B cell (primary cell): ENCODE measurements around the gene SDC4. TPM values are rescaled to one million over a fixed set of nuclear protein-coding genes. Genes with fewer than 3 reads are reported as not detected.

Experiments
- ATAC-seq: fragments of 200-7000 bp; cut with Tn5 transposase; one replicate; pipeline ENCODE4 v1.10.0; 2021; ENCODE audit warnings: low read depth, mild to moderate bottlenecking, moderate number of reproducible peaks, moderate library complexity
- CTCF ChIA-PET: fragments of 350-600 bp; sonication (Branson Sonifier 250); formaldehyde crosslinking; loops from one replicate; lab custom pipeline; 2021; ENCODE audit warnings: antibody characterized with exemption, inconsistent platforms; lab: Charles Lee
- POLR2A ChIA-PET: fragments of 350-600 bp; sonication (Branson Sonifier 250); formaldehyde crosslinking; loops from one replicate; lab custom pipeline; 2021; ENCODE audit warnings: antibody characterized with exemption; lab: Charles Lee
- DNase-seq: peaks from one replicate; pipeline ENCODE4 v3.0.0; 2013
- H2AFZ ChIP-seq: 2 replicates; pipeline ENCODE4 v1.6.1; 2012; ENCODE audit warnings: mild to moderate bottlenecking, low read depth, low read length; ENCODE audit not compliant: insufficient read depth, poor library complexity, severe bottlenecking
- H3K27ac ChIP-seq, 2 donors: 1 replicate in 1 of 2; 2 replicates in 1 of 2; pipeline ENCODE4 v1.5.1; 2012 to 2013; ENCODE audit warnings: low read length in 2 of 2, mild to moderate bottlenecking in 2 of 2, moderate library complexity in 1 of 2
- H3K27me3 ChIP-seq, 4 experiments: fragments of 200-600 bp in 1 of 4; sonication (generic) in 1 of 4; replicated peaks in 1 of 4; 1 replicate in 2 of 4; 2 replicates in 2 of 4; pipeline versions ENCODE4 v1.6.1 to v1.7.0; 2013 to 2016; ENCODE audit warnings: low read length in 3 of 4, mild to moderate bottlenecking in 2 of 4, mixed read lengths in 1 of 4, moderate library complexity in 1 of 4; ENCODE audit not compliant: insufficient read depth in 4 of 4, control insufficient read depth in 3 of 4; ENCODE audit errors: control extremely low read depth in 1 of 4
- H3K36me3 ChIP-seq, 2 experiments: replicated peaks in 1 of 2; 1 replicate in 1 of 2; 2 replicates in 1 of 2; pipeline versions ENCODE4 v1.6.1 to v1.7.1; 2013; ENCODE audit warnings: low read length in 1 of 2; ENCODE audit not compliant: insufficient read depth in 2 of 2, control insufficient read depth in 1 of 2; ENCODE audit errors: control extremely low read depth in 1 of 2, extremely low read depth in 1 of 2
- H3K4me1 ChIP-seq, 2 donors: fragments of 200-600 bp in 1 of 2; sonication (generic) in 1 of 2; 1 replicate in 1 of 2; 2 replicates in 1 of 2; pipeline versions ENCODE4 v1.5.1 to v1.6.1; 2013 to 2017; ENCODE audit warnings: low read length in 2 of 2; ENCODE audit not compliant: control insufficient read depth in 2 of 2, insufficient read depth in 2 of 2
- H3K4me2 ChIP-seq: replicated peaks from 2 replicates; pipeline ENCODE3; 2012; ENCODE audit warnings: mild to moderate bottlenecking, low read depth, low read length; ENCODE audit not compliant: poor library complexity, severe bottlenecking
- H3K4me3 ChIP-seq, 5 experiments: fragments of 200-600 bp in 1 of 5; sonication (generic) in 1 of 5; 1 replicate in 3 of 5; 2 replicates in 2 of 5; pipeline versions ENCODE4 v1.5.1 to v1.7.0; 2011 to 2016; ENCODE audit warnings: low read length in 4 of 5, mild to moderate bottlenecking in 4 of 5, low read depth in 2 of 5, control low read depth in 1 of 5, moderate library complexity in 1 of 5; ENCODE audit not compliant: insufficient read depth in 1 of 5; ENCODE audit errors: control extremely low read depth in 1 of 5, extremely low read depth in 1 of 5
- H3K79me2 ChIP-seq: fragments of 200-600 bp; sonication (generic); one replicate; pipeline ENCODE4 v1.6.0; 2016; ENCODE audit warnings: low read length; ENCODE audit not compliant: control insufficient read depth, insufficient read depth
- H3K9ac ChIP-seq: fragments of 200-600 bp; sonication (generic); 2 replicates; pipeline ENCODE4 v1.6.1; 2017; ENCODE audit warnings: mild to moderate bottlenecking, low read length, moderate library complexity
- H3K9me3 ChIP-seq, 3 donors: one replicate each; pipeline versions ENCODE4 v1.6.1 to v1.7.1; 2013; ENCODE audit warnings: low read length in 2 of 3; ENCODE audit not compliant: control insufficient read depth in 2 of 3, insufficient read depth in 1 of 3; ENCODE audit errors: control extremely low read depth in 1 of 3
- H4K20me1 ChIP-seq: 2 replicates; pipeline ENCODE4 v1.6.0; 2012; ENCODE audit warnings: mild to moderate bottlenecking, low read length; ENCODE audit not compliant: insufficient read depth, control insufficient read depth, poor library complexity, severe bottlenecking
- H3K27ac Mint-ChIP-seq: one replicate; pipeline ENCODE4 v1.8.0; 2021; ENCODE audit warnings: mixed read lengths
- H3K27me3 Mint-ChIP-seq: one replicate; pipeline ENCODE4 v1.8.0; 2021; ENCODE audit warnings: mixed read lengths
- H3K4me1 Mint-ChIP-seq: one replicate; pipeline ENCODE4 v1.8.0; 2021; ENCODE audit warnings: mixed read lengths
- H3K4me3 Mint-ChIP-seq: one replicate; pipeline ENCODE4 v1.8.0; 2021; ENCODE audit warnings: mixed read lengths
- H3K9me3 Mint-ChIP-seq: one replicate; pipeline ENCODE4 v1.8.0; 2022; ENCODE audit warnings: mixed read lengths; ENCODE audit not compliant: insufficient read depth
- CTCF ChIP-seq: fragments of 200-600 bp; IDR thresholded peaks from one replicate; pipeline ENCODE4 v1.8.0; 2022; ENCODE audit warnings: antibody characterized with exemption, mild to moderate bottlenecking
- EZH2 ChIP-seq: IDR thresholded peaks from 2 replicates; pipeline ENCODE4 v1.6.1; 2012; ENCODE audit warnings: borderline replicate concordance, low read depth, mild to moderate bottlenecking, moderate library complexity, low read length; ENCODE audit not compliant: insufficient read depth, poor library complexity, severe bottlenecking
- WGBS: methylation state at CpG from one replicate; pipeline ENCODE4 v1.1.5; 2013; ENCODE audit warnings: missing lambda C conversion rate; ENCODE audit not compliant: insufficient coverage; 5-methylcytosine and 5-hydroxymethylcytosine counted together
- intact Hi-C: fragments of 100-400 bp; cut with micrococcal nuclease; formaldehyde crosslinking; loops from one replicate; pipeline ENCODE4 v1.10.0; 2022
- polyA plus RNA-seq: library from polyadenylated mRNA; depleted of rRNA; stranded (reverse); fragments of >200 nt; gene quantifications from 2 replicates; pipeline ENCODE4 v1.2.3, GENCODE V29; 2012
- total RNA-seq, 2 donors: library from RNA; stranded (reverse); fragments of 120-200 nt in 1 of 2; gene quantifications; 1 replicate in 1 of 2; 2 replicates in 1 of 2; pipeline versions ENCODE4 v1.2.3 to v1.2.4, GENCODE V29; 2013 to 2022

Gene SDC4
- total and polyA plus RNA-seq, 2 donors (not counting 1 experiment from before 2014, with no cell fraction given), result 0.04 TPM; not detected in 1

- ATAC-seq (peak; percentile 80), DNase-seq (peak; percentile 94)
- intact Hi-C loops, result loop anchor here (1.0 to 5.0 kb wide), 4 partner anchors 48 to 424 kb away; partner anchors contain the start of genes DNTTIP1, PIGT and WFDC3
- Histone ChIP-seq H2AFZ (no peak overlapping the region), H3K9ac (peak overlapping the region; percentile 31), H3K4me3 (peak overlapping the region in 3 of 5 experiments; percentile 15 to 46 (median 18)), H3K27ac (peak overlapping the region; percentile 43 to 94), H3K4me1 (peaks cover 95 to 98% of the 10 kb centered on the region in 2 donors), H4K20me1 (peaks cover 92% of the 10 kb centered on the region), H3K4me2 (peak overlapping the region; percentile 66), H3K79me2 (peaks cover 61% of the 10 kb centered on the region), H3K36me3 (peaks cover 5 to 32% of the 10 kb centered on the region in 2 experiments), H3K9me3 (no peaks in the 10 kb centered on the region), H3K27me3 (no peaks in the 10 kb centered on the region)
- ChIA-PET POLR2A (interaction anchor here (1.5 to 2.2 kb wide), 4 partner anchors 47 to 68 kb away, joined by 6 to 12 read pairs (median 8); partner anchors contain the start of gene PIGT), CTCF (interaction anchor here (0.5 to 20.6 kb wide), 16 partner anchors 9 to 402 kb away, joined by 3 to 814 read pairs (median 6); partner anchors contain the start of genes DBNDD2, PIGT and TP53TG5)
- Mint-ChIP-seq H3K27ac (peak overlapping the region; percentile 92), H3K27me3 (no peaks in the 10 kb centered on the region), H3K9me3 (no peaks in the 10 kb centered on the region), H3K4me1 (peaks cover 86% of the 10 kb centered on the region), H3K4me3 (peak overlapping the region; percentile 86)
- TF ChIP-seq CTCF (peak; percentile 28), EZH2 (no peak)
- 6% methylated on average over 6 of the region's 6 CpGs for WGBS
These were observed 20.2 kb upstream of the SDC4 start for GRCh38 chr20:45368221-45368980.
